Kidney epithelial cell (primary cell): ENCODE results near the gene NOTCH2. TPM values are rescaled to one million over a fixed set of nuclear protein-coding genes. Genes with fewer than 3 reads are reported as not detected.
"Not testable (repeated sequence)": the region's sequence is repeated elsewhere in the genome, so short reads cannot be mapped to it uniquely, and the experiment has no call there.

Experiments used
- DNase-seq: peaks from one replicate; pipeline ENCODE4 v3.0.0-alpha.2; 2010; ENCODE audit warnings: low read depth
- H3K27me3 ChIP-seq: 2 replicates; pipeline ENCODE4 v1.6.0; 2011; ENCODE audit warnings: low read length; ENCODE audit not compliant: control insufficient read depth, insufficient read depth
- H3K36me3 ChIP-seq: 2 replicates; pipeline ENCODE4 v1.5.1; 2011; ENCODE audit warnings: low read length; ENCODE audit not compliant: control insufficient read depth, insufficient read depth
- H3K4me3 ChIP-seq: 2 replicates; pipeline ENCODE4 v1.5.1; 2011; ENCODE audit warnings: low read depth, mild to moderate bottlenecking, control low read depth, low read length
- total RNA-seq: library from RNA; depleted of rRNA; stranded (reverse); fragments of >200 nt; gene quantifications from 2 replicates; pipeline ENCODE4 v1.2.3, GENCODE V29; 2015

Gene NOTCH2
- total RNA-seq, result 136 and 150 TPM in 2 replicates

GRCh38 chr1:120069067-120069919 is at the start of gene NOTCH2:
Gene NOTCH2 (minus strand): TSS chr1:120069662. CDS start chr1:120069406, 256 bp downstream.
- H3K36me3 ChIP-seq, DNase-seq, H3K27me3 ChIP-seq: not testable (repeated sequence)
- peak within 1 kb of the TSS; percentile 46 for H3K4me3 ChIP-seq

GRCh38 chr1:120117371-120118177 is 48.1 kb upstream of the NOTCH2 start:
- not testable (repeated sequence) for H3K36me3 ChIP-seq, H3K27me3 ChIP-seq, H3K4me3 ChIP-seq, DNase-seq

- not testable (repeated sequence) for H3K4me3 ChIP-seq, H3K36me3 ChIP-seq, DNase-seq, H3K27me3 ChIP-seq
These were observed 46.6 kb upstream of the NOTCH2 start for GRCh38 chr1:120116094-120116493.

- H3K36me3 ChIP-seq, H3K4me3 ChIP-seq, DNase-seq, H3K27me3 ChIP-seq: not testable (repeated sequence)
These were observed 43.7 kb upstream of the NOTCH2 start for GRCh38 chr1:120113134-120113533.

- H3K27me3 ChIP-seq, H3K36me3 ChIP-seq, DNase-seq, H3K4me3 ChIP-seq: not testable (repeated sequence)
These were observed 42.8 kb upstream of the NOTCH2 start for GRCh38 chr1:120112212-120112611.

- not testable (repeated sequence) for H3K36me3 ChIP-seq, H3K4me3 ChIP-seq, DNase-seq
These were observed 42.3 kb upstream of the NOTCH2 start for GRCh38 chr1:120111771-120112170.

GRCh38 chr1:120111008-120111407 is 41.5 kb upstream of the NOTCH2 start:
- not testable (repeated sequence) for H3K4me3 ChIP-seq, H3K36me3 ChIP-seq, H3K27me3 ChIP-seq, DNase-seq

More at GRCh38 chr1:120111771-120112170, 42.3 kb upstream of the NOTCH2 start:
- H3K27me3 ChIP-seq, result not testable (repeated sequence)

GRCh38 chr1:120109656-120110055 is 40.2 kb upstream of the NOTCH2 start:
- H3K4me3 ChIP-seq, H3K36me3 ChIP-seq, H3K27me3 ChIP-seq, DNase-seq: not testable (repeated sequence)

GRCh38 chr1:120109180-120109579 is 39.7 kb upstream of the NOTCH2 start:
- H3K4me3 ChIP-seq, DNase-seq, H3K36me3 ChIP-seq, H3K27me3 ChIP-seq: not testable (repeated sequence)

GRCh38 chr1:120105288-120105687 is 35.8 kb upstream of the NOTCH2 start:
- not testable (repeated sequence) for DNase-seq, H3K36me3 ChIP-seq, H3K27me3 ChIP-seq, H3K4me3 ChIP-seq

GRCh38 chr1:120103768-120104167 is 34.3 kb upstream of the NOTCH2 start:
- DNase-seq, H3K36me3 ChIP-seq, H3K27me3 ChIP-seq, H3K4me3 ChIP-seq: not testable (repeated sequence)

- H3K4me3 ChIP-seq, H3K27me3 ChIP-seq, DNase-seq, H3K36me3 ChIP-seq: not testable (repeated sequence)
These were observed 32.1 kb upstream of the NOTCH2 start for GRCh38 chr1:120101593-120101992.

GRCh38 chr1:120100590-120100989 is 31.1 kb upstream of the NOTCH2 start:
- not testable (repeated sequence) for H3K27me3 ChIP-seq, H3K4me3 ChIP-seq, DNase-seq, H3K36me3 ChIP-seq

GRCh38 chr1:120098986-120099759 is 29.7 kb upstream of the NOTCH2 start:
- H3K27me3 ChIP-seq, H3K36me3 ChIP-seq, H3K4me3 ChIP-seq, DNase-seq: not testable (repeated sequence)
